ENCODE data around the gene CDH23.

Gene CDH23

DNA sequence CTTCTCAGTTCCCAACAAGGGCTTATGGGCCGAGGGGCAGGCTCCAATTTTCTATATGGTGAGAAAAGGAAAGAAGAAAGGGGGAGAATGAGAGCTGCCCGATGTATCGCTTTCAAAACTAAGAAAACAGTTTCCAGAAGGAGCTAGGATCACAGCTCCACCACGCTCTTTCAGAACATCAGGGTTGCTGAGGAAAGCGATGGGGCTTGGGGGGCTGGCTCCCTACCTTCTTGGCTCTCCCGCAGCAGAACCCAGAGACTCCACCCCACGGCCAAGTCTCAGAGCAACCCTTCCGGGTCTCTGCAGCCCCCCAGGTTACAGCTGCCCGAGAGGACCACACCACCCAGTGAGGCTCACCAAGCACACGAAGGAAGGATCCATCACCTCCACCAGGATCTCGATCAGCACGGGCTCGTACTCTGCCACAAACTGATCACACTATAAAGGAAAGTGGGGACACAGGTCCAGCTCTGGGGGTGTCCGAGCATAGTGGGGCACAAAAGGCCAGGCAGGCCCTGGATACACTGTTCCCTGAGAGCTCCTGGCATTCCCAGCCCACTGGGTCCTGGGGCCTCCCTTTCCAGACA is 422.0 kb downstream of the CDH23 start:
- TF ChIP-seq, protein P1, sequence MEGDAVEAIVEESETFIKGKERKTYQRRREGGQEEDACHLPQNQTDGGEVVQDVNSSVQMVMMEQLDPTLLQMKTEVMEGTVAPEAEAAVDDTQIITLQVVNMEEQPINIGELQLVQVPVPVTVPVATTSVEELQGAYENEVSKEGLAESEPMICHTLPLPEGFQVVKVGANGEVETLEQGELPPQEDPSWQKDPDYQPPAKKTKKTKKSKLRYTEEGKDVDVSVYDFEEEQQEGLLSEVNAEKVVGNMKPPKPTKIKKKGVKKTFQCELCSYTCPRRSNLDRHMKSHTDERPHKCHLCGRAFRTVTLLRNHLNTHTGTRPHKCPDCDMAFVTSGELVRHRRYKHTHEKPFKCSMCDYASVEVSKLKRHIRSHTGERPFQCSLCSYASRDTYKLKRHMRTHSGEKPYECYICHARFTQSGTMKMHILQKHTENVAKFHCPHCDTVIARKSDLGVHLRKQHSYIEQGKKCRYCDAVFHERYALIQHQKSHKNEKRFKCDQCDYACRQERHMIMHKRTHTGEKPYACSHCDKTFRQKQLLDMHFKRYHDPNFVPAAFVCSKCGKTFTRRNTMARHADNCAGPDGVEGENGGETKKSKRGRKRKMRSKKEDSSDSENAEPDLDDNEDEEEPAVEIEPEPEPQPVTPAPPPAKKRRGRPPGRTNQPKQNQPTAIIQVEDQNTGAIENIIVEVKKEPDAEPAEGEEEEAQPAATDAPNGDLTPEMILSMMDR (IDR thresholded peaks at IDR 0.05; ENCODE audit: low read depth, low read length): no peak
- H3K4me3 ChIP-seq (ENCODE audit: low read depth, low read length): no peak overlapping the region
- in situ Hi-C loops (cut with HindIII; ENCODE audit: low sequenced_read_pairs): no loop called here

DNA sequence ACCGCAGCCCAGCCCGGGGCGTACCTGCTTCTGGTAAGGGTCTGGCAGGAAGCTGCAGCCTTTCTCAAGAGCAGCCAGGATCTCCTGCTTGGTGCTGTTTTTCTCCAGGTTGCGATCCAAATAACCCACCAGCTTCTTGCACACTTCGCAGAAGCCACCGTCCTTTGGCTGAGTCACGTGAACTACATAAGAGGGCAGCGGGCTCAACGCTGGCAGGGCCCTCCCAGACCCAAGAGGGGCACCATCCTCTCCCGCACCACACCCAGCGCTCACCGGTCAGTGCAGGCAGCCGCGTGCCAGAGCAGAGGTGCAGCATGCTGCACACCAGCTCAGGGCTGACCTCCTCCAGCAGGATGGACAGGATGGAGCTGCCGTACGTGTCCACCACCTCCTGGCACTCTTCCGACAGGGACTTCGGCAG is 422.7 kb downstream of the CDH23 start:
- in situ Hi-C loops (cut with HindIII; ENCODE audit: low sequenced_read_pairs): no loop called here
- no peak overlapping the region for H3K4me3 ChIP-seq (ENCODE audit: low read depth, low read length)
- TF ChIP-seq, protein P1 (IDR thresholded peaks at IDR 0.05; ENCODE audit: low read depth, low read length): no peak
- DNase-seq (ENCODE audit: low read depth, low spot score): no peak

More for the DNA sequence above, 422.0 kb downstream of the CDH23 start:
- no peak for DNase-seq (ENCODE audit: low read depth, low spot score)

DNA sequence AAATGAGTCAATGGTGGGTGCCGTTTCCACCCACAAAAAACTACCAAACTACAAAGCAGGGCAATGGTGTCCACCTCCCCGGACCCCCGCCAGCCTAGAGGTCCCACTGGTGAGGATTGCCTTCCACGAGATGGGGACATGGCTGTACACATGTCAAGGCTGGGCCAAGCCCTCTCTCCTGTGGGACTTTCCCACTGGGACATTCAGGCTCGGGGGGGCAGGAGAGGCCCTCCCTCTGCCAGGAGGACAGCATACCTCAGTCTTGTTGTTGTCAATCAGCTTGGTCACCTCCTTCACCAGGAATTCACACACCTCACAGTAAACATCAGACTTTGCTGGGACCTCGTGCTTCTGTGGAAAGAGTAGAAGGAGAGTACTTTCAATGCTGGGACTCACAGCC is 423.3 kb downstream of the CDH23 start:
- TF ChIP-seq, protein P1 (IDR thresholded peaks at IDR 0.05; ENCODE audit: low read depth, low read length): no peak
- H3K4me3 ChIP-seq (ENCODE audit: low read depth, low read length): no peak overlapping the region
- DNase-seq (ENCODE audit: low read depth, low spot score): no peak
- in situ Hi-C loops (cut with HindIII; ENCODE audit: low sequenced_read_pairs): no loop called here

DNA sequence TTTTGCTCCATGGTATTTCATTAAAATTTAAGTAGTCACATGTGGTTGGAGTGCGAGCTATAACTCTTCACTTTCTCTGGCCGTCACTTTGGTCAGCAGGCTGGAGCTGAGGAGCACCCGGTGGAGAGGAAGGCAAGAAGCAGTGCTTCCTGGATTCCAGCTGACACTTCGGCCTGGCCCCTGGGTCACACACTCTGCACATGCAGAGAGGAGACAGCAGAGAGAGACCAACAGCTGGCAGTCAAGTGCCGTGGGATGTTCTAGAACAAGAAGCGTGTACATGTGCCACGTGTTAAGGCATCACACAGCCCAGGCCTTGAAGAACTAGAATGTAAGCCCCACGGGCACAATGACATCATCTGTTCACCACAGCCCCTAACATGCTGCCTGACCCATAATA is 424.2 kb downstream of the CDH23 start:
- no peak for DNase-seq (ENCODE audit: low read depth, low spot score)
- no peak overlapping the region for H3K4me3 ChIP-seq (ENCODE audit: low read depth, low read length)
- TF ChIP-seq, protein P1 (IDR thresholded peaks at IDR 0.05; ENCODE audit: low read depth, low read length): no peak
- in situ Hi-C loops (cut with HindIII; ENCODE audit: low sequenced_read_pairs): no loop called here

DNA sequence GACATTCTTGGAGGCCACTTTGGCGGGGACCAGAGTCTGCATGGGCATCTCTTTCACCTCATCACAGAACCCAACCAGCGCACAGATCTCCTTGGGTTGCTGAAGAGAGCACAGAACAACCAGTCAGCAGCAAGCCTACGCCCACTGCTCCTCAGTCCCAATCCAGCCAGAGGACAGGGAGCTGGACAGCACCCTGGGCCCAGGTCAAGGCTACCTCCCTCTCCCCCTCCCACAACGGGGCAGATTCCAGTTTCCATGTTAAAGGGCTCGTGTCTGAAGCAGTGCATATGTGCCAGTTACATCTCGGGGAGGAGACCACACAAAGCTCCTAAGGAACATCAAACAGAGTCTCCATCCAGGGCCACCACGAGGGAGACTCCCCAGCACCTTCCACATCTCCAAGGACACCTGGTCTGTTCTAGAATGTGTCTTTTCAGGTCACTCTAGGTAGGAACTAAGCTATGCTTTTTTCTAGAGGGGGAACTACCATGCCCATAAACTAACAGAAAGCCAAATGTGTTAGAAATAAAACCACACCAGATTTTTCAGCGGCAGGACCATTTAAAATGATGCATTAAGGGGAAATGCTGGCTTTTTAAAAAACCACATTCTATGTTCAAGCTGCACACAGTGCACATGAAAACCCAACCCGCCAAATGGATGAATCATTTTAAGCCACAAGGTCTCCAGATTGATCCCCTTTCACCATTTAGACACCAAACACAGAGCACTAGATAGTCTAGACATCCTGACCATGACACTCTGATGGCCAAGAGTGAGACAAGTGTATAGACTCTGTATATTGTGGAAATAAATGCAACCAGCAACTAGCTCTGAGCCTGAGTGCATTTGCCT is 425.4 kb downstream of the CDH23 start:
- in situ Hi-C loops (cut with HindIII; ENCODE audit: low sequenced_read_pairs): no loop called here
- peak; percentile 78 for DNase-seq (ENCODE audit: low read depth, low spot score)
- TF ChIP-seq, protein P1 (IDR thresholded peaks at IDR 0.05; ENCODE audit: low read depth, low read length): no peak
- H3K4me3 ChIP-seq (ENCODE audit: low read depth, low read length): no peak overlapping the region

DNA sequence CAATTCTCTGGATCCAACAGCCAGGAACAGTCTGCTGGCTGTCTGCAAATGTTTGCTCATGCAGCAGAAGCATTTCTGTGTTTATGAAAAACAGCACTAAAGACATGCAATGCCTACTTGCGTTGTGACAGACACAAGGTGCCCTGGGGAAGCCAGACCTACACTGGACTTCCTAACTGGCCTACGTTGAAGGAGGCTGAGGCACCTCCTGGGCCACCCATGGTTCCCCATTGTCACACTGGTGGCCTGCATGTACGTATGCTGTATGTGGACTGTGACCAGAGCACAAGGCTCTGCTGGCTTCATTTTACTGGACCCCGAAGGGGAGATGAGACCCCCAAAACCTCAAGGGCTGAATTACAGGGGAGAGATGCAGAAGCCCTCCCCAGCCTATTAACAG is 426.6 kb downstream of the CDH23 start:
- in situ Hi-C loops (cut with HindIII; ENCODE audit: low sequenced_read_pairs): no loop called here
- no peak for DNase-seq (ENCODE audit: low read depth, low spot score)
- TF ChIP-seq, protein P1 (IDR thresholded peaks at IDR 0.05; ENCODE audit: low read depth, low read length): no peak
- no peak overlapping the region for H3K4me3 ChIP-seq (ENCODE audit: low read depth, low read length)

Data from astrocyte of the spinal cord (primary cell).